HG03342 (cell line): ENCODE measurements around the gene PGAM2.
A peak's percentile ranks its signal among the peaks of the same experiment; 100 is the strongest.
"Not testable (repeated sequence)": the region's sequence is repeated elsewhere in the genome, so short reads cannot be mapped to it uniquely, and the experiment has no call there.

Experiments used
- ATAC-seq: cut with Tn5 transposase; IDR thresholded peaks from one replicate; pipeline ENCODE4 v1.9.1; 2021; ENCODE audit warnings: mild to moderate bottlenecking, moderate library complexity; ENCODE audit not compliant: unreplicated experiment

The PGAM2 gene

DNA sequence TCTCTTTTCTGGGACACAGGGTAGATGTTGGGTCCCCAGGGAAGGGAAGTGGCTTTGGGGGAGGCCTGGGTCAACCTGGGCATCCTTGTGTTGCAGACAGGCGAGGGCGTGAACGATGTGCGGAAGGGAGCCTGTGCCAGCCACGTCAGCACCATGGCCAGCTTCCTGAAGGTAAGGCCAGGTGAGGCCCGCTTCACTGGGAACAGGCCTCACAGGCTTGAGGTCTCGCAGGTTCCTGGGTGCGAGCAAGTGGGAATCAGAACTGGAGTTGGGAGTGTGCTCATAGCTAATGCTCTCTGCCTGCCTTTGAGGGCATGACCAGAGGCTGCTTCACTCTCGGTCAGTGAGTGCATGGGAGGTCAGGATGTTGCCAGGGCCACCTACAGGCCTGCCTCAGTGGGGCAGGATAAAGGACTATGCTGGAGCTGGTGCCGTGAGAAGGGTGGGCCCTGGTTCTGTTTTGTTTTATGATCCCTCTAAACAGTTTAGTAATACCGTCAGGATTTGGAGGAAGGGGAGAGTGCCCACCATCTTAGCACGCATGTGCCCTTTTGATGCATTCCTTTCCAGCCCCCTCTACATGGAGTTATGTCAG is 12.5 kb downstream of the PGAM2 start:
- no peak for ATAC-seq

DNA sequence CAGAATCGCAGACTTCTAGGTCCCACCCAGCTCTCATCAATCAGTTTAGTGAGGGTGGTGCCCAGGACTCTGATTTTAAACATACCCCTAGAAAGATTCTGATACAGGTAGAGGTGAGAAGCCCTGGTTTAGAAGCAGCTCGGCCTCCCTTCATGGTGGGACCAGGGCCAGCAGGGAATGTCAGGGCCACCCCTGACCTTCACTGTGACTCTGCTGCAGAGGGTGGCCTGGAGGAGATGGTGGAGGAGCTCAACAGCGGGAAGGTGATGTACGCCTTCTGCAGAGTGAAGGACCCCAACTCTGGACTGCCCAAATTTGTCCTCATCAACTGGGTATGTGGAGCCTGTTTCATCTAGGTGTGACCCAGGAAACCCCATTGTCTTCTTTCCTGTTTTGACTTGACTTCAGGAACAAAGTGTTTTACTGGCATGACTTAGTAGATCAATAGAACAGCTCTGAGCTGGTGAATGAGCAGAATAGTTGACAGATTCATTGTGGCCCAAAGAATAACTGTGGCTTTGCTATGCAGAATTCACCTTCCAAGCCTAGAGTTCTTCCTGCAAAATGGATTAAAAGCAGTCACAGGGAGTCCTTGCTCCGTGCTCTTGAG is 13.7 kb downstream of the PGAM2 start:
- no peak for ATAC-seq

DNA sequence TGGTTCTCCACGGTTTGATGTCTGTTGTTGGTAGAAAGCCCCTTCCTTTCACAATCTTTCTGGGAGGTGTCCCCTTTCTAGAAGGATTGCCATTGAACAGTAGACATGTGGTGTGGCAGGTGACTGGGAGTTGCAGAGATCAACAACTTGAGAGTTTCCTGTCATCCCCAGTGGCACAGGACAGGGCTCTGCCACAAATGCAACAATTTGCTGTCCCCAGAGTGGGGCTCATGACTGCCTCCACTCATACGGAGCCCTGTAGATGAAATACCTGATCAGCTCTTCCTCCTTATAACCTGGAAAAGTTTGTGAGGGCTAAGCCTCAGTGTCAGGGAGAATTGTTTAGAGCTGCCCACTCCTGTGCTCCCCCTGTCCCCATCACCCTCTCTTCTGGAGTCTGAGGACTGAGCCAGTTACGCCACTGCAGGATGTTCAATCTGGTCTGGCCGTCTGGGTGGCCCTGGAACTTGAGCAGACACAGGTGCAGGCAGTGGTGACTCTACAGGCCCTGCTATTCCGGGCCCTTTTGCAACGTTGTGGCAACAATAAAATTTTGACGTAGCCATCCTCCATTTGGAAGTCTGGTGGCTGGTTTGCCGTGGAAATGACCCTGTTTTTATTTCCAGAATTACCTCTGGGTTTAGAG is 14.3 kb downstream of the PGAM2 start:
- no peak for ATAC-seq

DNA sequence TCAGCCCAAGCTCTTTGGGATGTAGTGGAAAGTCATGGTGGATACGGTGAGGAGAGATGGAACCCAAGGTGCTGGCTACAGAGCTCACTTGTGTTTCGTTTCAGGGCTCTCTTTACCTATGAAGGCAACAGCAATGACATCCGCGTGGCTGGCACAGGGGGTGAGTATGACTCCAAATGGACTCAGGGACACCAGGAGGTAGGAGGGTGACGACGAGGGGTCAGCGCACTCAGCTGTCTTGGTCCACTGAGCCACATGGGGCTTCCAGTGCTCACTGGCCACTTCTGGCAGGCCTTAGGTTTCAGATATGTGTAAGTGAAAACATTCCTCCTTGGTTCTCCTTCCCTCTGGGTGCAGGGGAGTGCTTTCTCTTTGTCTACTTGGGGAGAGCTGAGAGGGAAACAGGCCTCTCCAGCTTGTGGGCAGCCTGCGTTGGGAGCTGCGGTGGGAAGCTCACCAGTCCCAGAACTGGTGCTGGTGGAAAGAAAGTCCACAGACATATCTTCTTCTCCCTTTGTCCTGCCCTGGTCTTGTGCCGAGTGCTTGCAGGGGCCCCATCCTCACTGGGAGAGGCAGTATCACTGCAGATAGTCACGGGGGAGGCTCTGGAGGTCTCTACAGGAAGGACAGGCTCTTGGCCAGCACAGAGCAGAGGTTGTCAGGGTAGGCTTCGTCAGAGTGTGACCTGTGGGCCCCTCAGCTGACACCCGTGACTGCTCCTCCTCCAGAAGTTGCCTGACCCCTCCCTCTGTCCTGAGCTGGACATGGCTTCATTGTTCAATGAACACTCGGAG is 15.0 kb downstream of the PGAM2 start:
- no peak for ATAC-seq

DNA sequence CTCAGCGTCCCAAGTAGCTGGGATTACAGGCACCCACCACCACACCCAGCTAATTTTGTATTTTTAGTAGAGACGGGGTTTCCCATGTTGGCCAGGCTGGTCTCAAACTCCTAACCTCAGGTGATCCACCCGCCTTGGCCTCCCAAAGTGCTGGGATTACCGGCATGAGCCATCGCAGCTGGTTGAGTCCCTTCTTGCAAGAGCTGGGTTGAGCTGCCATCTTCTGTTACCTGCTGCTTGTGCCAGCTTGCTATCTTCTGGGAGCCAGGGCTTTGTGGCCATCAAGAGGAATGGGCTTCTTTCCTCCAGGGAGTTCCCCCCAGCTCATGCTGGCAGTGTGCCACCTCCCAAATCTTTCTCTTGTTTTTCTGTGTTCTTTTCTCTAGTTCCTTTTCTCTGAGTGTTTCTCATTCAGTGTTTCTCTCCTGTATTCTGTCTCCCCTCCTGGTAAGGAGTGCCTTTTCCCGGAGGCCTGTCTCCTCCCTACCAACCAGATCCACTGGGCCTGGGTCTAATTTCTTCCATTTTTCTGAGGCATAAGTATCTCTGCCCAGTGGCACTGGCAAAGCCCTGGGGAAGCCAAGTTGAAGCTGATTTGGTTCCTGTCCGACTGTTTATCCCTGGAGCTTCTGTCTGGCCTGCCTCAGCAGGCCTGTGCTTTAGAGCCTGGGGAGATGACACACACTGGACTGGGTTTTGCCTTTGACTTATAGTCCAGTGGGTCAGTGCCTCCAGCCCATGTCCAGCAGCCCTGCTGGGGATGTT is 17.2 kb downstream of the PGAM2 start:
- ATAC-seq, result no peak

DNA sequence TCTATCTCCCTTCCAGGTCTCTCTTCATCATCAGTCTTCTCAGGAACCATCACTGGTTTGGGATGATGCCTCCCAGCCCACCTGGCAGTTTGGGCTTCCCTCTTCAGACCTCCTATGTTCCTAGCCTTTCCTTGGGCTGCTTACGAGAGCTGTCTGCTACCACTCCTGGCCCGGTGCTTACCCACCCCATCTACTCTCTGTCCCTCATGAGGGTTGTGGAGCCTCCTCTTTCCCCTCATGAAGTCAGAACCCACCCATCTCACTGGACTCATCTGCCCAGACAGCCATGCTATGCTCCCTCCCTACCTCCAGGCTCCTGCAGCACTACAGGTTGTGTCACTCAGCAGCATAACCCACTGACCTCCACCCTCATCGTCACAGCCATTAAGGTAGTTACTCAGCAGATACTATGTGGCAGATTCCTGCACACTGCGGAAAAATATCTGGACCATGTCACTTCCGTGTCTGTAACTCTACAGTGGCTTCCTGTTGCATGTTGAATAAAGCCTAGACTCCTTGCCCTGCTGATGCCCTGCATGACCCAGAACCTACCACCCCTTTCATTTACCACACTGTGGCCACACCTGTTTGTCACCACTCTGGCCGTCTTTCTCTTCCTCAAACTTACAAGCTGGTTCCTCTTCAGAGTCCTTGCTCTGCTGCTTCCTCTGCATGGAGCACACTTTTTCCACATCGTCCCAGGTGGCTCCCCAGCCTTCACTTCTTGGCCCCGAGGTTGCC is 18.9 kb downstream of the PGAM2 start:
- peak; percentile 56 for ATAC-seq

DNA sequence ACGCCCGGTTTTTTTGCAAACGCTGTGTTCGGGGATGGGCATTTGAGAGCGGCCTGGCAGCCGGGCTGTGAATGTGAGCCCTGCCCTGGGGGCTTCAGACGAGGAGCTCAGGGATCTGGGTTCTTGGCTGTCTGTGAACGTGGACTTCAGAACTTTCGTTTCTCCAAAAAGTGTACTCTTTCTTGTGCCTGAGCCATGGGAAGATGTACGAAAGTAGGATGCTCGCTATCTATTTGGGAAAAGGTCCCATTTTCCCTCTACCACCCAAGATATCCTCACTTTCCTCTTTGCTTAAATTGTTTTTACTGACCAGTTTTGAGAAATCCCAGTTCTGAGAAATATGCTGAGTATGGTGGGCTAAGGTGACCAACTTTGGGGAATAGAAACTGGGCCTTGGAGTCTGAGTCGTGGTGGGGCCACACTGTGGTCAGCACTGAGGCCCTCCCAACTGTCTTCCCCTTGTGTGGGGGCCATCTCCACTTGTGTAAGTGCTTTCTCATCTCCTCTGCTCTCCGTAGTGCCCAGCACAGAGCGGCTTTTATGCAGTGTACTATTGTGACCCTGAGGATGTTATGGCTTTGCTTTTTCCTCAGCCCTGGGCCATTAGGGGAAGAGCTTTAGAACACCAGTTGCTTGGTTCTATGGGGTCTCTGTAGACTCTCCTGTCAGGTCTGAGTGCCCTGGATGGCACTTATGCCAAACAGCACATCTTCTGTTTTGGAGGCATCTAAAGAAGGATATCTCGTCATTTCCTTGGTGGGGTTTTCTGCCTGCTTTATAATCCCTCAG is 19.9 kb downstream of the PGAM2 start:
- ATAC-seq, result no peak

DNA sequence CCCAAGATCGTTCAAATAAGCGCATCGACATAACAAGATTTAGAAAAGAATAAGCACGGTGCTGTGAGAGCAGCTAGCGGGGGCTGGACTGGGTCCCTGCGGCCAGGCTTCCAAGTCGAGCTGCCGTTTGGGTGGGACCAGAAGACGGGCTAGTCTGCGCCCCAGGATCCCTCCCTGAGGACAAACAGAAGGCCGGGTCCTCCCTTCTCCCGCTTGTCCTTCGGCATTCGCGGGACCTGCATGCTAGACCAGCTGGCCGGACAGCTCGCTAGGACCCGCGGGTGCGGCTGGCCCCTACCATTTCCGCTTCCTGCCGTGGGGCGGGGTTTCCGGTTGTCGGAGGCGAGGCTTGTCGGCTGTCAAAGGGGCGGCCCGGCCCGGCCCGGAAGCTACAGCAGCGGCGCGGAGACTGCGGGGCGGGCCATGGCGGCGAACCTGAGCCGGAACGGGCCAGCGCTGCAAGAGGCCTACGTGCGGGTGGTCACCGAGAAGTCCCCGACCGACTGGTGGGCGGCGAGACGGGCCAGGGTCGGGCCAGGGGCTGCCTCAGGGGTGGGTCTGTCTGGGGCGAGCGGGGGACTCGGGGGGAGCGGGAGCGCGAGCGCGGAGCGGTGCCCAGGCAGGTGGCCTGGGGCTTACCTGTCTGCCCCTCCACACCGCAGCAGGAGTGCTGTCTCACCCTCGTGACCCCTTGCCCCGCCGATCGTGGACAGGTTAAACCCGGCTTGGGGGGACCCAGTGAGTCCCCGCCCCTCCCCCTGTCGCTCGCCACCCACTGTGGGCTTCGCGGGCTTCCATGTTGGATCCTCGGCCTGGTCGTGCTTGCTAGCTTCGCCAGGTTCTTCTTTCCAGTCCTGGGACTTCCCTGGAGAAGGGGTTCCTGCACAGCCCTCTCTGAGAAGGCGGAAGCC is 20.8 kb downstream of the PGAM2 start, which contains the start of gene DBNL:
DBNL (plus strand) TSS at position 388 of the 911 bp plus-strand sequence; CDS start at position 424, 36 bp downstream.
- ATAC-seq, result peak; percentile 75

DNA sequence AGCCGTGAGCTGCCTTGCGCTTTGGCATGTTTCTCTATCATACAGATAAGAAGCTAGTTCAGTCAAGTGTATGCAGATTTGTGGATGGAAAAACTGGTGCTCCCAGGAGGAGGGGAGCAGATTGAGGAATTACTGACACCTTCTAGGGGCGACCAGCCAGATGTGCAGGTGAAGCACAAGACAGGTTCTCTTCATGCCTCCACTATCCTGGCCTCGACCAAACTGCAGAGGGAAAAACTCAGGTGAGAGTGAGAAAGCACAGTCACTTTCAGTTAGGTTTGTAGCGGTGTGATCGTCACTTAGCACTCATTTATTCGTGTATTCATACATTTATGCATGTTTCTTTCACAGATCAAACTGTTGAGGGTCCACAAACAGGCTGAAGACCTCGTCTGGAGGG is 21.5 kb downstream of the PGAM2 start:
- no peak for ATAC-seq

DNA sequence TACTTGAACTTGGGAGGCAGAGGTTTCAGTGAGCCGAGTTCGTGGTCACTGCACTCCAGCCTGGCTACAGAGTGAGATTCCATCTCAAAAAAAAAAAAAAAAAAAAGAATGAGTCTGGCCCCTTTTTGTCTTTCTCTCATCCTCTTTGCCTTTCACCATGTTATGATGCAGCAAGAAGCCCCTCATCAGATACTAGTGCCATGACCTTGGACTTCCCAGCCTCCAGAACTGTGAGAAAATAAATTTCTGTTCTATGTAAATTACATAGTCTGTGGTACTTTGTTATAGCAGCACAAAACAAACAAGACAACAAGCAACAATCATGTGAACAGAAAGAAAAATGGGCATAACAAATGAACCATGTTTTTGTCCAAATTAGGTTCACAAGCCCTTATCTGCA is 23.1 kb downstream of the PGAM2 start:
- no peak for ATAC-seq

DNA sequence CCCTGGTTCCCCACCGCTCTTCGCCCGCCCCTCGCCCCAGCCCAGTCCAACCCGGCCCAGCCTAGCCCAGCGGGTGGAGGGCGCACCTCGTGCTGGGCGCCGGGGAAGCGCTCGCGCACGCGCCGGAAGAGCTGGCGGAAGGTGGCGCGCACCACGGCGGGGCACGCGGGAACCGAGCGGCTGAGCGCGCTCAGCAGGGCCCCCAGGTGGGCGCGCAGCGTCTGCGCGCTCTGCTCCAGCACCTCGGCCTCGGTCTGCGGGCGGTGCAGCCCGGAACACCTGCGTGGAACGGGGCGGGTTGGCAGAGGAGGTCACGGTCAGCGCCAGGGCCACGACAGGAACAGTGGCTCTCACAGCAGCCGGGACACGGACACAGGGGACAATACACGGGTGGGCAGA is 24.9 kb downstream of the PGAM2 start:
- peak; percentile 45 for ATAC-seq

DNA sequence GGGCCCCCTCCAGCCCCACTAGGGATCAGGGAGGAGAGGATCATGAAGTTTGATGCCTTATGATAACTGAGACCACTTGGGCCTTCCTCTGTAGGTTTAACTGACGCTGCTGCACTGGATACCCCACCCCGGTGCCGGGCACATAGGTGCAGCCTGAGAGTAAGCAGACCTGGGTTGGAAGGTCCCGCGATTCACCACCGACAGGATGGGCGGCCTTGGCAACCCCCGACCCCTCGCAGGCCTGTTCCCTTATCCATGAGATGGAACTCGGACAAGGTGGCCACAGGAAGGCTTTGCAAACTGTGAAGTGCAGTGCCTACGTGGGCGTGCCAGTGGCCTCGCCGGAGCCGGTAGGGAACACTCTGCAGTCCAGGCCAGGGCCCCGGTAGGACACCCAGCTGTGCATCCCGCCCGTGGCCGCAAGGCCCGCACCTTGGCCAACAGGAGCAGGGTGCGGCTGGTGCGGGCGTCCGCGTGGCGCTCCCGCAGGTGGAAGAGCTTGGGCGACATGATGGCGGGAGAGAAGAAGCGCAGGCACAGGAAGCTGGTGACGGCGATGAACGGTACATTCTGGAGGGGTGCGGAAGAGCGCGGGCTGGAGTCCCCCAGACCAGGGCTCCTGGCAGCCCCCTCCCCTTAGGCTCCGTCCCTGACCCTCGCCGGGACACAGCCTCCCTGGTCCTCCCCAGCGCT is 25.4 kb downstream of the PGAM2 start:
- peak; percentile 6 for ATAC-seq

DNA sequence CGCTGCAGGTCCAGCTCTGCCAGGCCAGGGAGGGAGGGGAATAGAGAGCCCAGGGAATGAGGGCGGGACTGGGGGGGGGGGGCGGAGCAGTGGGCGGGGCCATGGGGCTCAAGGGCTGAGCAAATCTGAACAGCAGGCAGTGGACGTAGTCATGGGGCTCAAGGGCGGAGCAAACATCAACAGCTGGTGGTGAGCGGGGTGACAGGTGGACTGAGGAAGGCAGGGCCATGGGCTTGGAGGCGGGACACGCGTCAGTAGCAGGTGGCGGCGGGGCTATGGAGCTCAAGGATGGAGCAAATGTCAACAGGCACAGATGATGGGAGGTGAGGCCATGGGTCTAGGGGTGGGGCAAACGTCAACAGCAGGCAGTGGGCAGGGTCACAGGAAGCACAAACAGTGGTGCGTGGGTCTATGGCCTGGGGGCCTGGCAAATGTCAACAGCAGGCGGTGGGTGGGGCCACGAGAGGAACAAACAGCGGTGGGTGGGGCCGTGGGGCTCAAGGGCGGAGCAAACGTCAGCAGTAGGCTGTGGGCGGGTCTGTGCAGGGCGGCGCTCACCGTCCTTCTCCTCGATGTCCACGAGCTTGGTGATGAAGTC is 26.3 kb downstream of the PGAM2 start:
- ATAC-seq, result peak; percentile 58

DNA sequence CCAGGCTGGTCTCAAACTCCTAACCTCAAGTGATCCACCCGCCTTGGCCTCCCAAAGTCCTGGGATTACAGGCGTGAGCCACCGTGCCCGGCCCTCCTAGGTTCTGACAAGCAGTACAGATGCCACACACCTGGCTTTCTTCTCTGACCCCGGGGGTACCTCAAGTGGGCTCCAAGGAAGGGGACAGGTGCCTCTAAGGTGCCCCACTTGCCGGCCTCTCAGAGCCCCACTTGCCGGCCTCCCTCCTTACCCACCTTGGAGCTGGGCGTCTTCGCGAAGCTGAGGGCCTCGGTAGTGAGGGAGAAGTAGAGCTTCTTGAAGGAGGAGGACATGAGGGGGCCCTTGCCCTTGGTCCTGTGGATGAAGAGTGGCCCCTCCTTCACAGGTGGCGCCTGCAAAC is 26.8 kb downstream of the PGAM2 start:
- ATAC-seq, result not testable (repeated sequence)

DNA sequence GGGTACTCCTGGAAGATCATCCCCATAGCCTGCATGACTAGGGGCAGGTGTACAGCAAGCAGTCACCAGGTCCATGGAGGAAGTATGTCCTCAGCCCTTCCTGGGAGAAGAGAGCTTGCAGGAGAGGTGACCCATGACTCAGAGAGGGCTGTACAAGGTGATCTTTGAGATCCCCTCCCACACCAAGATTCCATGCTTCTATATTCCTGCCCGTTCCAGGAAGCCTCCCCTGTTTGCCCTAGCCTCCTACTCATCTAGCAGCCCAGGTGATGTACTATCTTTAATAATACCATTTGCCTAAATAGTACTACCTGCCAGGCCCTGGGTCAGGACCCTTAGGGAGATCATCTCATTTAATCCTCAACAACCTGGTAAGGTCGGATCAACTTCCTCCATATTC is 27.4 kb downstream of the PGAM2 start:
- not testable (repeated sequence) for ATAC-seq

DNA sequence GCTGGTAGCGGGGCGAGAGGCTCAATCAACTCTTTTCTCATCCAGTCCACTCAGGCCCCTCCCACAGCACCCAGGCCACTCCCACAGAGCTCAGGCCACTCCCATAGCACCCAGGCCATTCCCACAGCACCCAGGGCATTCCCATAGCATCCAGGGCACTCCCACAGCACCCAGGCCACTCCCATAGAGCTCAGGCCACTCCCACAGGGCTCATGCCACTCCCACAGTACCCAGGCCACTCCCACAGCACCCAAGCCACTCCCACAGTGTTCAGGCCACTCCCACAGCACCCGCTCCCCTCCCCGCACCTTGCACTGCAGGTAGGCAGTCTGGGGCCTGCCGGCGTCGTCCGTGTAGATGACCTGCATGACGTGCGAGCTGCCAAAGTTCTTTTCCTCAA is 29.0 kb downstream of the PGAM2 start:
- ATAC-seq, result not testable (repeated sequence)
